SH-SY5Y (cell line): ENCODE measurements around the gene PLN.

Experiments used
- GATA2 ChIP-seq: IDR thresholded peaks from 2 replicates; pipeline ENCODE4 v1.6.1; 2011; ENCODE audit warnings: mild to moderate bottlenecking, low read depth, low read length
- GATA3 ChIP-seq: IDR thresholded peaks from 2 replicates; pipeline ENCODE4 v1.6.1; 2011; ENCODE audit warnings: low read depth, mild to moderate bottlenecking, low read length, moderate library complexity

- no peak for TF ChIP-seq GATA2
- TF ChIP-seq GATA3, result no peak
Measured at GRCh38 chr6:118589649-118590365, 41.7 kb downstream of the PLN start.
